Esophagus (tissue), 2 donors: ENCODE data around the gene RIPK4. TPM values are rescaled to one million over a fixed set of nuclear protein-coding genes. Genes with fewer than 3 reads are reported as not detected.

ENCODE experiments used
- H3K27ac ChIP-seq, 2 donors: one replicate each; pipeline ENCODE4 v1.5.1; 2013; ENCODE audit warnings: low read depth in 2 of 2, mild to moderate bottlenecking in 2 of 2, inconsistent platforms in 1 of 2, low read length in 1 of 2, moderate library complexity in 1 of 2
- H3K27me3 ChIP-seq, 2 donors: one replicate each; pipeline ENCODE4 v1.6.1; 2013; ENCODE audit warnings: low read length in 2 of 2, control low read depth in 1 of 2, mild to moderate bottlenecking in 1 of 2; ENCODE audit not compliant: insufficient read depth in 2 of 2, control insufficient read depth in 1 of 2
- H3K36me3 ChIP-seq, 2 donors: one replicate each; pipeline ENCODE4 v1.6.1; 2013; ENCODE audit warnings: low read length in 1 of 2; ENCODE audit not compliant: control insufficient read depth in 2 of 2, insufficient read depth in 2 of 2
- H3K4me1 ChIP-seq, 2 donors: one replicate each; pipeline ENCODE4 v1.6.1; 2013; ENCODE audit warnings: low read length in 1 of 2; ENCODE audit not compliant: control insufficient read depth in 2 of 2, insufficient read depth in 2 of 2
- H3K4me3 ChIP-seq, 2 donors: one replicate each; pipeline ENCODE4 v1.5.1; 2013; ENCODE audit warnings: low read length in 2 of 2, mild to moderate bottlenecking in 2 of 2, low read depth in 1 of 2, moderate library complexity in 1 of 2
- H3K9me3 ChIP-seq, 2 donors: one replicate each; pipeline ENCODE4 v1.6.1; 2013; ENCODE audit warnings: mild to moderate bottlenecking in 2 of 2, low read depth in 1 of 2, low read length in 1 of 2, moderate library complexity in 1 of 2; ENCODE audit not compliant: control insufficient read depth in 2 of 2, insufficient read depth in 1 of 2
- WGBS, 2 donors: extraction: QIAGEN DNeasy Blood & Tissue Kit; methylation state at CpG; one replicate each; pipeline ENCODE4 v1.1.7; 2013; 5-methylcytosine and 5-hydroxymethylcytosine counted together
- polyA plus RNA-seq, 2 donors: library from polyadenylated mRNA; stranded (reverse); fragments of 200-250 nt; gene quantifications; one replicate each; pipeline ENCODE4 v1.2.3, GENCODE V29; 2013
- donor health status: healthy with polysubstance abuse.
- donor health status: Bipolar disorder and iron deficiency.

Gene RIPK4
- polyA plus RNA-seq, 2 donors = 51.7 to 72.4 TPM

DNA sequence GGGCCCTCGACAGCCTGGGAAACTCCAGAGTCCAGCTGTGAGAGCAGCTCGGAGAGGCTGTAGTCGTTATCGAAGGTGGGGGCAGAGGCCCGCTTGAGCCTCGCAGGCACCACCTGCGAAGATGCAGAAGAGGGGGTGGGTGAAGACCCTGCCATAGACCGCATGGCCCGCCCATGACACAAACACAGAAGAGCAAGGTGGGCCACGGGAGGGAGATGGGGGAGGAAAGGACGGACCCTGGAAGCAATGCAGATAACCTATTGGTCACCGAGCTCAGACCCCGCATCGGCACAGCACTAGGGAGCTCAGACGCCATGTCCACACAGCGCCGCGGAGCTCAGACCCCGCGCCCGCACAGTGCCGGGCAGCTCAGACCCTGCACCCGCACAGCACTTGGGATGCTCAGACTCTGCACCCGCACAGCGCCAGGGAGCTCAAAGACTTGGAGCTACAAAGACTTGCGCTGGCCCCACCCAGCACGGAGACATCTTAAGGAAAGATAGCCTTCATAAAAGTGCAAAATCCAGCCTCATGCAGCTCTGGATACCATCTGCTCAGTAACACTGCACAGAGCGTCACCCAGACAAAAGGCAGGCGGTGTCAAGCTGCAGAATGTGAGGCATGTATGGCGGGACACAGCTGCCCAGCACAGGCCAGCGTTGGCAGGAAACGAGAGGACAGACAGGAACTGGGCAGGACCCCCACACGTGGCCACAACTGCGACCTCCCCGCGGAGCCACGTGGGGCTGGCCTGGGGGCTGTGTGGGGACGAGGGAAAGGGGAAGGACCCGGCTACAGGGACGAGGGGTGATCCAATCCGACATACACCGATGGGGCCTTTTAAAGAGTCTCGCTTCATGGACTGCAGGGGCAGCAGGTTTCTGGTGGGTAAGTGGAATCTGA lies 22.6 kb downstream of the RIPK4 start:
- H3K36me3 ChIP-seq = peaks cover 0 to 74% of the 10 kb centered on the region in 2 donors

DNA sequence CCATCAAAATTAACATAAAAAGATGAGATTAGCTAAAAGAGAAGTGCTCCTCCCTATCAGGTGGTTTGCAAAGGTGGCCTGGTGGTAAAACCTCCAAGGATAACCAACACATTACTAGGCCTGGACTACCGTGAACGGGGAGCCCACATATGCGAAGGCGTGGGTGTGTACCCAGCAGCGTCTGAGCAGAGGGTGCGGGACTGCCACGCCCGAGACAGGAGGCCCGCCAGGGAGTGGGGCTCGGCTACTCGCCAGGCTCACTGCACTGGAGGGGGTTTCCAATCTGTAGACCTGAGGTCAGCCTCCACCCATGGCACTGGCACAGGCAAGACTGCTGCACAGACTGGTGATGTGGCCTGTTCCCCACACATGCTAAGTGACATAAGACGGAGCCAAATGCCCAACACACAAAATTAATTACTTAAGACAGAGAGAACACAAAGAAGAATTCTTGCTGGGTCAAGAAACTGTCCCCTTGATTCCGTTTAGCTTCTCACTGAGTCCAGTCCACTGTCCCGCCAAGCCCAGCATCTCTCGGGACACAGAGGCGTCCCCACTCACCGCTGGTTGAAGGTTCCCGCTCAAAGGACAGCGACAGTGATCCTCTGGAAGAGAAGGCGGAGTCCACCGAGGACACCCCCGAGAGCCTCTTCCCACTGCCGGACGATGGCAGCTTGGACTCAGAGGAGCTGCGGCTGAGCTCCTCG lies 23.4 kb downstream of the RIPK4 start:
- H3K36me3 ChIP-seq = peaks cover 0 to 72% of the 10 kb centered on the region in 2 donors
- no peaks in the 10 kb centered on the region for H3K27me3 ChIP-seq
- no peak overlapping the region for H3K4me3 ChIP-seq
- no peaks in the 10 kb centered on the region for H3K9me3 ChIP-seq
- peaks cover 0 to 3% of the 10 kb centered on the region in 2 donors for H3K4me1 ChIP-seq
- peak overlapping the region; percentile 1 to 48 for H3K27ac ChIP-seq
- WGBS, 2 donors = 70 to 77% methylated on average over 25 to 26 of the region's 26 CpGs

More for the DNA sequence above, 22.6 kb downstream of the RIPK4 start:
- WGBS, 2 donors = 79 to 82% methylated on average over 43 of the region's 43 CpGs
- Histone ChIP-seq H3K4me3 (no peak overlapping the region), H3K4me1 (peaks cover under 1 to 4% of the 10 kb centered on the region in 2 donors), H3K27me3 (no peaks in the 10 kb centered on the region), H3K9me3 (no peaks in the 10 kb centered on the region), H3K27ac (peak overlapping the region; percentile 1 to 44)

DNA sequence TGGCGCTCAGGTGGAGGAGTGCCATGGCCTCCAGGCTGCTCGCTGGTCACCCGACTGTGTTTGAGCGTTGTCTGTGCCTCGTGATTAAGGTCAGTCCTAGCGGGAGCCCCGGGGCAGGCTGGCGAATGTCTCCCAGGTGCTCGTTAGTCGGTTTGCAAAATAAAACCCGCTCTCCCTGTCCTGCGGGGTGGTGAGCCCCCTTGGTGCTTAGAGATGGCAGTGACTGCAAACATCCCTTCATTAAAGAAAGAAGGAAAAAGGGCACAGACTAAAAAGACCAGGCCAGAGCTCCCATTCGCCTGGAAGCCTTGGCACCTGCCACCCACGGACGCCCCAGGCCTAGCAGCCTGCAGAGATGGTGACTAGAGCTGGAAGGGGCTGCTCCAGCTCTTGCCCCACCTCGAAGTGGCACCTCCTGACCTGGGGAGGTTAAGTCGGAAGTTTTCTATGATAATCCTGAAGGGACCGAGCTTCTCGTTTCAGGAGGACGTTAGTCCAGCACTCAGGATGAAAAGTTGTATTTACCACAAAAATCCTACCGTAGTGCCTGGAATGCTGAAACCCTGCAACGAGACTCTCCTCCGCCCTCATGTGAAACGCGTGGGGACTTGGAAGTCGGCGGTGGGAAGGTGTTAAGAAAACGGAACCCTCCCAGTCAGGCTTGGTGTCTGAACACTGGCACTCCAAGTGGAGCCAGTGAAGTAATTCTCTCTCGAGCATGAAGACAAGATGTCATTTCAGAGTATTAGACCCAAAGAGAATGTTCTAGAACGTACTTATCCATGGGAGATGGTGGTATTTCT lies 24.6 kb downstream of the RIPK4 start:
- peaks cover 0 to 69% of the 10 kb centered on the region in 2 donors for H3K36me3 ChIP-seq
- no peak overlapping the region for H3K27ac ChIP-seq
- H3K4me3 ChIP-seq = no peak overlapping the region
- H3K27me3 ChIP-seq = no peaks in the 10 kb centered on the region
- peaks cover 0 to 5% of the 10 kb centered on the region in 2 donors for H3K9me3 ChIP-seq
- 81 to 87% methylated on average over 30 of the region's 30 CpGs for WGBS, 2 donors
- peaks cover 0 to 3% of the 10 kb centered on the region in 2 donors for H3K4me1 ChIP-seq

DNA sequence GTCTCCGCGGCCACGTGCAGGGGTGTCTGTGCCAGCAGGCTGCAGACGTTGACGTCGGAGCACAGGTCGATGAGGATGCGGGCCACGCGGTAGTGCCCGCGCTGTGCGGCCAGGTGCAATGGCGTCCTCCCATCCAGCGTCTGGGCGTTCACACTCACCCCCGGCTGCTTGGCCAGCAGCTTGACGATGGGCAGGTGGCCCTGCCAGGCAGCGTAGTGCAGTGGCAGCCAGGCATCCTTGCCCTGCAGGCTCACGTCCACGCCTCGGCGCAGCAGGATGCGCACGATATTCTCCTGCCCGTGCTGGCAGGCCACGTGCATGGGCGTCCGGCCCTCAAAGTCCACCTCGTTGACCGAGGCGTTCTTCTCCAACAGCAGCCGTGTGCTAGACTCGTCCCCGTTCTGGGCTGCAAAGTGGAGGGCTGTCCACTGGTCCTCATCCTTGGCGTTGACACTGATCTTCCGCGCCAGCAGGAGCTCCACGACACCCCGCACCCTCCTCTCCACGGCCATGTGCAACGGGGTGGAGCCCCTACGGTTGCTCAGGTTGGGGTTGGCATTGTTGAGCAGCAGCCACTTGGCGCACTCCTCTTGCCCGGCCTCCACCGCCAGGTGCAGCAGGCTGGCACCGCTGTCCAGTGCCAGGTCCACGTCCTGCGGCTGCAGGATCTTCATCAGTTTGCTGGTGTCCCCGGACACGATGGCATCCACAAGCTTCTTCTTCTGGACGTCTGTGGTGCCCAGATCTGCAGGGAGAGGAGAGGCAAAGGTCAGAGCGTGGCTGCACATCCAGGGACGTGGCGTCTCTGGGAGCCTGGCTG lies 25.4 kb downstream of the RIPK4 start:
- no peaks in the 10 kb centered on the region for H3K27me3 ChIP-seq
- no peak overlapping the region for H3K4me3 ChIP-seq
- H3K27ac ChIP-seq = no peak overlapping the region
- H3K36me3 ChIP-seq = peaks cover 0 to 64% of the 10 kb centered on the region in 2 donors
- WGBS, 2 donors = 90 to 92% methylated on average over 55 of the region's 55 CpGs
- peaks cover 0 to 5% of the 10 kb centered on the region in 2 donors for H3K9me3 ChIP-seq
- H3K4me1 ChIP-seq = peaks cover 0 to 3% of the 10 kb centered on the region in 2 donors

DNA sequence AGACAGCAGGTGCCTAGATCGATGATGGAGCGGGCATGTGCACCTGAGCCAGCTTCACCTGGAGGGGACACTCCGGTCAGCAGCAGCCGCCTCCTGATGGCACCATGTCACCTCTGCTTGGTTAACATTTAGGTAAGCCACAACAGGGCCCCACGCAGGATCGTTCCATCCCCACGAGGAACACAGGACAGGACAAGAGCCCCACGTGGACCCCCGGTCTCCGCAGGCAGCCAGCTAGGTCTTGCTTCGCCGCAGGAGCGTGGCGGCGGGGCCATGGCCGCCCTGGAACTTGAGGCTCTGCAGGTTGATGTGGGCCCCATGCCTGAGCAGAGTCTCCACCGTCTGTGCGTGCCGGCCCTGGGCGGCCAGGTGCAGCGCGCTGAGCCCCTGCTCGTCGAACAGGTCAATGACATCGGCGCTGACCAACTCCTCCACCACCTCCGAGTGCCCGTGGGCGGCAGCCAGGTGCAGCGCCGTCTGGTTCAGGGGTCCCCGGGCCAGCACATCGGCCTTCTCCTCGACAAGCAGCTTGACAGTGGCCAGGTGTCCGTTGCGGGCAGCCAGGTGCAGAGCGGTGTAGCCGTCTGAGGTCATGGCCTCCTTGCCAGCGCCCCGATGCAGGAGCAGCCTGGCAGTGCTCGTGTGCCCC lies 26.1 kb downstream of the RIPK4 start:
- Histone ChIP-seq H3K36me3 (peaks cover 0 to 56% of the 10 kb centered on the region in 2 donors), H3K4me3 (no peak overlapping the region), H3K9me3 (peaks cover 0 to 5% of the 10 kb centered on the region in 2 donors), H3K27ac (no peak overlapping the region), H3K27me3 (no peaks in the 10 kb centered on the region), H3K4me1 (peaks cover 0 to 3% of the 10 kb centered on the region in 2 donors)
- WGBS, 2 donors = 95 to 96% methylated on average over 41 of the region's 41 CpGs

DNA sequence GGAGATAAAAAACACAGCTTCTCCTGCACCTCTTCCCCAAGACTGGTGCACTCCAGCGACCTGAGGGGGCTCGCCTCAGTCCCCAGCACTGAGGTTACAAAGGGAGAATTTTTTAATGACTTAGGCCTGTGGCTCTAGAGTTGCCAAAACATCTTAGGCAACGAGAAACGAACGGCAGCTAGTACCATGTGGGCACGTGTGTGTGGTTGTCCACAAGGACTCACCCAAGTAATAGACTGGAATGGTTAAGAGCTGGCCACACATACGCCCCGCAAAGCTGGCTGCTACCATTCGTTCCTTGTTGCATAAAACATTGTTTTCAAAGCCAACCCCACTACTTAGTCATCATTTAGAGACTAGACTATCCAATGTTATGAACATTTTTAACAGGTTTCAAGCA lies 26.9 kb downstream of the RIPK4 start:
- no peak overlapping the region for H3K27ac ChIP-seq
- H3K36me3 ChIP-seq = peaks cover 0 to 49% of the 10 kb centered on the region in 2 donors
- no peak overlapping the region for H3K4me3 ChIP-seq
- 76 to 82% methylated on average over 9 of the region's 9 CpGs for WGBS, 2 donors
- H3K4me1 ChIP-seq = peaks cover 0 to 3% of the 10 kb centered on the region in 2 donors
- no peaks in the 10 kb centered on the region for H3K27me3 ChIP-seq
- peaks cover 0 to 5% of the 10 kb centered on the region in 2 donors for H3K9me3 ChIP-seq

DNA sequence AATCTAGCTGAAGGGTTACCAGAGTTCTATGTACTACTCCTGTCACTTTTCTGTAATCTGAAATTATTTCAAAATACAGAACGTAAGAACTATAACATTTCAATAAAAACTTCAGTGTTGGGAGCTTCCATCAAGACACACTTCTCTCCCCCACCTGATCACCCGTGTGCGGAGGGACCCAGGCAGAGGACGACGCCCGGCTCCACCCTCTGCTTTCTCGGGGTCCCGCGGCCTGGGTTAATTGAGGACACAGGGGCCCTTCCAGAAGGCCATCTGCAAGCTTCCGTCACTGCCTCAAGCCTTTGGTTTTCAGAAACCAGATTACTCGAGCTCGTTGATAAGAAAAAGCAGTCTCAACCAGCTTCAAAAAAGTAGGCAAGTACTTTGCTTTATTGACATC lies 27.8 kb downstream of the RIPK4 start:
- Histone ChIP-seq H3K9me3 (peaks cover 0 to 5% of the 10 kb centered on the region in 2 donors), H3K27ac (no peak overlapping the region), H3K4me1 (peaks cover 0 to 8% of the 10 kb centered on the region in 2 donors), H3K27me3 (no peaks in the 10 kb centered on the region), H3K36me3 (peaks cover 0 to 40% of the 10 kb centered on the region in 2 donors), H3K4me3 (no peak overlapping the region)
- WGBS, 2 donors = 93% methylated on average over 12 of the region's 12 CpGs

DNA sequence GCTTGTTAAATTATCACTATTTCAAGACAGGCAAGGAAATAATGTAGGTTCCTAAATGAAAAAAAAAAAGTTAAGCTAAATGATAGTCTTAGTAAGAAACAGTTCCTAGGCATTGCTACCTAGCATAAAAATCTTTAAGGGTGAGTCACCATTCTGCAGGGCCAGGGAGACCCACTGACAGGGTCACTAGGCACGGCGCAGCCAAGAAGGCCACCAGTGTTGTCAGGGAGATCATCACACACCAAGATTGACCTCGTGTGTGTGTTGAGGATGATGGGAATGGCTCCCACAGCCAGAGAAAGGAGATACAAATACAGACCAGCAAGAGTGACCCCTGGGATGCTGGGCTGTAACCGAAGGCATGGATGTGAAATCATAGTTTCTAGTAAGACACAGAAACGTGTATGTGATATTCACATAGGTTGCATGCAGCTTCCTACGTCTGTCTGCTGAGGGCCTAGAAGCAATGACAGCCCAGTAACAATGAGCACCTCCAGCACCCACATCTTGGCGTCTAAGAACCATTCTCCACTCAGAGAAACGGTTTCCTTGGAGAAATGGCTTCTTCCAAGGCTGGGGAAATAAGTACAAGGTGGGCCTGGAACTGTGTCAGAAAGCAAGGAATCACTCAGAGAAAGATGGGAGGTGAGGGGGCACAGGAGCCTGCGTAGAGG lies 29.1 kb downstream of the RIPK4 start:
- Histone ChIP-seq H3K4me1 (peaks cover 0 to 10% of the 10 kb centered on the region in 2 donors), H3K27me3 (no peaks in the 10 kb centered on the region), H3K36me3 (peaks cover 0 to 31% of the 10 kb centered on the region in 2 donors), H3K4me3 (no peak overlapping the region), H3K27ac (no peak overlapping the region), H3K9me3 (peaks cover 0 to 5% of the 10 kb centered on the region in 2 donors)
- WGBS, 2 donors = 86 to 90% methylated on average over 9 of the region's 9 CpGs
